Left lung (tissue), 10 donors: Measurements from ENCODE around the gene SF1. TPM values are rescaled to one million over a fixed set of nuclear protein-coding genes. Genes with fewer than 3 reads are reported as not detected.

ENCODE experiments used
- ATAC-seq: fragments of 200-7000 bp; cut with Tn5 transposase; one replicate; pipeline ENCODE4 v1.9.1; 2020; ENCODE audit warnings: moderate library complexity
- DNase-seq, 4 donors: peaks; one replicate each; pipeline ENCODE4 v3.0.0-alpha.2; 2013 to 2020
- H3K27ac ChIP-seq, 2 donors: fragments of 200-600 bp; sonication (generic) in 1 of 2; one replicate each; pipeline versions ENCODE4 v1.5.0 to v1.8.0; 2020 to 2021
- H3K27me3 ChIP-seq, 2 donors: fragments of 200-600 bp; sonication (generic) in 1 of 2; one replicate each; pipeline versions ENCODE4 v1.5.0 to v1.8.0; 2020 to 2021
- H3K36me3 ChIP-seq, 2 donors: fragments of 200-600 bp; sonication (generic) in 1 of 2; one replicate each; pipeline versions ENCODE4 v1.5.0 to v1.8.0; 2020 to 2021
- H3K4me1 ChIP-seq, 2 donors: fragments of 200-600 bp; one replicate each; pipeline ENCODE4 v1.8.0; 2021
- H3K4me3 ChIP-seq, 2 donors: fragments of 200-600 bp; sonication (generic) in 1 of 2; one replicate each; pipeline versions ENCODE4 v1.5.0 to v1.8.0; 2020 to 2021; ENCODE audit warnings: mild to moderate bottlenecking in 1 of 2
- H3K9me3 ChIP-seq, 2 donors: fragments of 200-600 bp; sonication (generic) in 1 of 2; one replicate each; pipeline versions ENCODE4 v1.5.0 to v1.8.0; 2020 to 2021
- CTCF ChIP-seq, 2 donors: fragments of 200-600 bp; sonication (generic) in 1 of 2; IDR thresholded peaks; one replicate each; pipeline versions ENCODE4 v1.5.0 to v1.8.0; 2021; ENCODE audit warnings: antibody characterized with exemption in 2 of 2
- intact Hi-C, 2 donors: fragments of 100-400 bp; cut with DNase I; formaldehyde crosslinking; loops; one replicate each; pipeline versions ENCODE4 v1.11.2 to v1.14.2; 2022
- polyA plus RNA-seq, 6 donors: library from polyadenylated mRNA; unstranded; fragments of 120-200 nt; gene quantifications; one replicate each; pipeline ENCODE4 v1.2.1, GENCODE V29; 2013; ENCODE audit not compliant: insufficient read length in 6 of 6
- total RNA-seq, 2 donors: library from RNA; stranded (reverse); fragmentation: NEBNext Ultra II Directional; extraction: Animal tissue kit (Norgen Biotek cat#: 25700); gene quantifications; one replicate each; pipeline ENCODE4 v1.2.1, GENCODE V29; 2021
- donor health status: DM: no; HTN: yes; CAD: no.
- donor health status: DM: no; HTN: no; CAD: no.

Gene SF1
- total and polyA plus RNA-seq, 8 donors, result 169 to 519 (median 446) TPM

DNA sequence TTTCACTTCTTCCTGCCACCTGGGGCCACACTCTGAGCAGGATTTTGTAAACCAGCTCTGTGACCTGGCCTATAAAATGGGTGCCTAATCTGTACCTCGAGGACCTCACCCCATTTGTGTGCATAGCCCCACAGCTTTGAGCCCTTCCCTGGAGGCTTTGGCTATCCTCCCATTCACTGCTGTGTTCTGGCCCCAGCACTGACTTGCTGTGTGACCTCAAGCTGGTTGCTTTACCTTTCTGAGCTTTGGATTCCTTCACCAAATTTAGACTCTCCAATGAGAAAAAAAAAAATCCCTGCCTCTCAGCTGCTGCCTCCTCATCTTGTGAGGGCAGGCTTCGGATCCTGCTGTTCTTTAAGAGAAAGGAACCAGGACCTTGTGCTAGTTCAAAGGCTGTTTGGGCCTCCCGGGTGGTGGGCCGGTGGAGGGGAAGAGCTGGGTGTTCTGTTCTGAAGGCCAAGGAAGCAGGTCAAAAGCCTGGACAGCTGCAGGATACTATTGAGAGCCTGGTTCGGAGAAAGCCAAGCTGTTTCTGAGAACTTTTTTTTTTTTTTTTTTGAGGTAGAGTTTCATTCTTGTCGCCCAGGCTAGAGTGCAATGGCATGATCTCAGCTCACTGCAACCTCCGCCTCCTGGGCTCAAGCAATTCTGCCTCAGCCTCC lies 17.5 kb downstream of the SF1 start:
- Histone ChIP-seq H3K27me3 (no peaks in the 10 kb centered on the region), H3K9me3 (no peaks in the 10 kb centered on the region), H3K4me3 (no peak overlapping the region), H3K27ac (peak overlapping the region in 1 of 2 donors; percentile 41), H3K36me3 (peaks cover 14 to 40% of the 10 kb centered on the region in 2 donors), H3K4me1 (peaks cover 0 to 51% of the 10 kb centered on the region in 2 donors)
- TF ChIP-seq CTCF (IDR thresholded peaks at IDR 0.05), result no peak
- ATAC-seq (no peak), DNase-seq (peak in 2 of 4 donors; percentile 3 to 49)
- intact Hi-C loops, result no loop called here

- no peak for TF ChIP-seq CTCF (IDR thresholded peaks at IDR 0.05)
- Histone ChIP-seq H3K27ac (peak within 1 kb of the TSS in 1 of 2 donors; percentile 41), H3K9me3 (no peaks in the 10 kb centered on the region), H3K36me3 (peaks cover 5 to 31% of the 10 kb centered on the region in 2 donors), H3K4me1 (peaks cover 0 to 45% of the 10 kb centered on the region in 2 donors), H3K27me3 (no peaks in the 10 kb centered on the region), H3K4me3 (no peak within 1 kb of the TSS)
- ATAC-seq (peak; percentile 67), DNase-seq (peak; percentile 46 to 84 (median 68))
- intact Hi-C loops, result no loop called here
Observed at GRCh38 chr11:64759722-64760719, 18.3 kb downstream of the SF1 start, which contains the start of gene PYGM. PYGM (minus strand) TSS chr11:64759974; CDS start chr11:64759898, 76 bp downstream.

- no peaks in the 10 kb centered on the region for H3K27me3 ChIP-seq
- peak overlapping the region in 1 of 2 donors; percentile 18 for H3K27ac ChIP-seq
- ATAC-seq, result no peak
- H3K4me1 ChIP-seq, result peaks cover 0 to 37% of the 10 kb centered on the region in 2 donors
- H3K9me3 ChIP-seq, result no peaks in the 10 kb centered on the region
- no peak overlapping the region for H3K4me3 ChIP-seq
- DNase-seq, result peak in 2 of 4 donors; percentile 29 to 78
- H3K36me3 ChIP-seq, result peaks cover 0 to 23% of the 10 kb centered on the region in 2 donors
- TF ChIP-seq CTCF (IDR thresholded peaks at IDR 0.05), result no peak
- intact Hi-C loops, result no loop called here
Observed at GRCh38 chr11:64759131-64759721, 19.1 kb downstream of the SF1 start.

DNA sequence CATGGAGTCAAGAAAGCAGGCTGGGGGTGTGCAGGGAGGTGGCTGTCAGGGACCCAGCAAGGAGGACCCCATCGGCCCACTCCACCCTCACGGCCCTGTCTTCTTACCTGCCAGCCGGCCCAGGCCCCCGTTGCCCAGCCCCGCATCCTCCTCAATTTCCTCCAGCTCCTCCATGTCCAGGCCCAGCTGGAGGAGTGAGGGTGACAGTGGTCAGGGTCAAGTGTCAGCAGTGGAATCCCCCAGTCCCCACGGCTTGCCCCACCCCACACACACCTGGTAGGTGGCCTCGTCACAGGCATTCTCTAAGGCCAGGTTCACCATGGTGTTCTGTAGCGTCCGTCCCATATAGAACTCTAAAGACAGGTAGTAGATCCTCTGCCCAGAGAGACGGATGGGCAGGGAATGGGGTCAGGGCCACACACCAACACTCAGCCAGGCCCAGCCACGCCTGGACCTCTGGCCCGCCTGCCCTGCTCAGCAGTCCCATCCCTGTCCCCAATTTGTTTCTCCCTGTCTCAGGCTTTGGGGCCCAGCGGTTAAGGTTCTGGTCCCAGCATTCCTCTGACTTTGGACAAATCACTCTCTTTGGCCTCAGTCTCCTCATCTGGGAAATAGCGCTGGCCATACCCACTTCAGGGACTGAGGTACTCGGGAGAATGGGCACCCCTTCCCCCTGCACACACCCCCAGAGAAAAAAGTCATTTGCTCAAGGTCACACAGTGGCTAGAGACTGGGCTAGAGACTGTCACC lies 19.8 kb downstream of the SF1 start:
- peaks cover 0 to 16% of the 10 kb centered on the region in 2 donors for H3K36me3 ChIP-seq
- H3K4me1 ChIP-seq, result peaks cover 0 to 30% of the 10 kb centered on the region in 2 donors
- no peaks in the 10 kb centered on the region for H3K27me3 ChIP-seq
- H3K4me3 ChIP-seq, result no peak overlapping the region
- no peak for TF ChIP-seq CTCF (IDR thresholded peaks at IDR 0.05)
- intact Hi-C loops, result no loop called here
- H3K27ac ChIP-seq, result no peak overlapping the region
- DNase-seq (peak in 2 of 4 donors; percentile 20 to 60), ATAC-seq (no peak)
- H3K9me3 ChIP-seq, result no peaks in the 10 kb centered on the region
